GM12891 (cell line): Measurements from ENCODE around the gene TBC1D12.

ENCODE experiments used
- PAX5 ChIP-seq: IDR thresholded peaks from 2 replicates; pipeline ENCODE4 v1.6.1; 2011; ENCODE audit warnings: low read length, moderate library complexity, mild to moderate bottlenecking; ENCODE audit not compliant: insufficient read depth, severe bottlenecking
- POLR2A ChIP-seq: IDR thresholded peaks from 2 replicates; pipeline ENCODE4 v1.6.1; 2011; ENCODE audit warnings: low read depth, low read length, control low read depth
- POLR2AphosphoS5 ChIP-seq: IDR thresholded peaks from 2 replicates; pipeline ENCODE4 v1.6.1; 2011; ENCODE audit warnings: low read depth, low read length, control low read depth
- POU2F2 ChIP-seq: IDR thresholded peaks from 2 replicates; pipeline ENCODE4 v1.6.1; 2011; ENCODE audit warnings: low read depth, mild to moderate bottlenecking, control low read depth, low read length, moderate library complexity
- SPI1 ChIP-seq: IDR thresholded peaks from 2 replicates; pipeline ENCODE4 v1.6.1; 2011; ENCODE audit warnings: low read depth, low read length, control low read depth
- TAF1 ChIP-seq: IDR thresholded peaks from 2 replicates; pipeline ENCODE4 v1.6.1; 2011; ENCODE audit warnings: low read depth, low read length, control low read depth

- no peak for TF ChIP-seq SPI1
- TF ChIP-seq POLR2A = no peak
- TF ChIP-seq POLR2AphosphoS5 = no peak
- no peak for TF ChIP-seq TAF1
- no peak for TF ChIP-seq PAX5
- TF ChIP-seq POU2F2 = no peak
These were observed 94.3 kb downstream of the TBC1D12 start for GRCh38 chr10:94496646-94497045.
